ENCODE measurements around the gene HMX1. TPM values are rescaled to one million over a fixed set of nuclear protein-coding genes. Genes with fewer than 3 reads are reported as not detected.

The HMX1 gene
- total RNA-seq, 1 donor, result not detected

DNA sequence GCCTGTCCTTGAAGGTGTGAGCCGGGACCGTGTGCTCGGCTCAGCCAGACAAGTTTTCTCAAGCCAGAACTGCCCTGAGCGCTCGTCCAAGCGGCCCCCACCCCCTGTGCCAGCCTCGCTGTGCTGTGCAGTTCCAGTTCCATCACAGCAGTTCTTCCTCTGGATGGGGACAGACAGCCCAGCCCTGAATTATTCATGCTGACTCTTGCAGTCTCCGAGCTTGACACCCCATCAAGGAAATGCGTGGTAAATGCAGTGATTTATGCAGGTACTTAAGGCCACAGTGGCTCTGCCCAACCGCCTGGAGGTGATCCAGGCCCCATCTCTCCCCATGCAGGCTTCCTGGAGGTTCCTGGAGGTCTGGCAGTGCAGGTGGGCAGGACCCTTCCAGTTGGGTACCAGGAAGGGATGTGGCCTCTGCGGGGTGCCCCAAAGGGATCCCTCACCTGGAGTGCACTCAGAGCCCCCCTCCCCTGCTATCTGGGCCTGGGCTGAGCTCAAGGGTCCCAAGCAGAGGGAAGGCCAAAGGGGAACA lies 44.8 kb upstream of the HMX1 start:
- no peaks in the 10 kb centered on the region for H4K20me1 ChIP-seq (ENCODE audit: insufficient read depth, low read length)
- no peak overlapping the region for H3K27ac ChIP-seq (ENCODE audit: low read depth, low read length)
- no peaks in the 10 kb centered on the region for H3K9me3 ChIP-seq (ENCODE audit: low read depth, low read length)
- H3K4me2 ChIP-seq (ENCODE audit: insufficient read depth, low read length), result no peak overlapping the region
- no peaks in the 10 kb centered on the region for H3K79me2 ChIP-seq (ENCODE audit: insufficient read depth, low read length)
- H3K4me3 ChIP-seq (ENCODE audit: insufficient read depth, low read length), result no peak overlapping the region
- TF ChIP-seq, protein P1, sequence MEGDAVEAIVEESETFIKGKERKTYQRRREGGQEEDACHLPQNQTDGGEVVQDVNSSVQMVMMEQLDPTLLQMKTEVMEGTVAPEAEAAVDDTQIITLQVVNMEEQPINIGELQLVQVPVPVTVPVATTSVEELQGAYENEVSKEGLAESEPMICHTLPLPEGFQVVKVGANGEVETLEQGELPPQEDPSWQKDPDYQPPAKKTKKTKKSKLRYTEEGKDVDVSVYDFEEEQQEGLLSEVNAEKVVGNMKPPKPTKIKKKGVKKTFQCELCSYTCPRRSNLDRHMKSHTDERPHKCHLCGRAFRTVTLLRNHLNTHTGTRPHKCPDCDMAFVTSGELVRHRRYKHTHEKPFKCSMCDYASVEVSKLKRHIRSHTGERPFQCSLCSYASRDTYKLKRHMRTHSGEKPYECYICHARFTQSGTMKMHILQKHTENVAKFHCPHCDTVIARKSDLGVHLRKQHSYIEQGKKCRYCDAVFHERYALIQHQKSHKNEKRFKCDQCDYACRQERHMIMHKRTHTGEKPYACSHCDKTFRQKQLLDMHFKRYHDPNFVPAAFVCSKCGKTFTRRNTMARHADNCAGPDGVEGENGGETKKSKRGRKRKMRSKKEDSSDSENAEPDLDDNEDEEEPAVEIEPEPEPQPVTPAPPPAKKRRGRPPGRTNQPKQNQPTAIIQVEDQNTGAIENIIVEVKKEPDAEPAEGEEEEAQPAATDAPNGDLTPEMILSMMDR (IDR thresholded peaks at IDR 0.05; ENCODE audit: extremely low read depth, low read depth, low read length), result no peak
- no peaks in the 10 kb centered on the region for H3K4me1 ChIP-seq (ENCODE audit: insufficient read depth, low read length)
- H3K36me3 ChIP-seq (ENCODE audit: insufficient read depth, low read length), result no peaks in the 10 kb centered on the region
- DNase-seq (ENCODE audit: insufficient read length, low spot score, missing footprints), result peak; percentile 66
- no peaks in the 10 kb centered on the region for H3K27me3 ChIP-seq (ENCODE audit: insufficient read depth, low read length)
- H2AFZ ChIP-seq (ENCODE audit: low read length), result no peak overlapping the region

DNA sequence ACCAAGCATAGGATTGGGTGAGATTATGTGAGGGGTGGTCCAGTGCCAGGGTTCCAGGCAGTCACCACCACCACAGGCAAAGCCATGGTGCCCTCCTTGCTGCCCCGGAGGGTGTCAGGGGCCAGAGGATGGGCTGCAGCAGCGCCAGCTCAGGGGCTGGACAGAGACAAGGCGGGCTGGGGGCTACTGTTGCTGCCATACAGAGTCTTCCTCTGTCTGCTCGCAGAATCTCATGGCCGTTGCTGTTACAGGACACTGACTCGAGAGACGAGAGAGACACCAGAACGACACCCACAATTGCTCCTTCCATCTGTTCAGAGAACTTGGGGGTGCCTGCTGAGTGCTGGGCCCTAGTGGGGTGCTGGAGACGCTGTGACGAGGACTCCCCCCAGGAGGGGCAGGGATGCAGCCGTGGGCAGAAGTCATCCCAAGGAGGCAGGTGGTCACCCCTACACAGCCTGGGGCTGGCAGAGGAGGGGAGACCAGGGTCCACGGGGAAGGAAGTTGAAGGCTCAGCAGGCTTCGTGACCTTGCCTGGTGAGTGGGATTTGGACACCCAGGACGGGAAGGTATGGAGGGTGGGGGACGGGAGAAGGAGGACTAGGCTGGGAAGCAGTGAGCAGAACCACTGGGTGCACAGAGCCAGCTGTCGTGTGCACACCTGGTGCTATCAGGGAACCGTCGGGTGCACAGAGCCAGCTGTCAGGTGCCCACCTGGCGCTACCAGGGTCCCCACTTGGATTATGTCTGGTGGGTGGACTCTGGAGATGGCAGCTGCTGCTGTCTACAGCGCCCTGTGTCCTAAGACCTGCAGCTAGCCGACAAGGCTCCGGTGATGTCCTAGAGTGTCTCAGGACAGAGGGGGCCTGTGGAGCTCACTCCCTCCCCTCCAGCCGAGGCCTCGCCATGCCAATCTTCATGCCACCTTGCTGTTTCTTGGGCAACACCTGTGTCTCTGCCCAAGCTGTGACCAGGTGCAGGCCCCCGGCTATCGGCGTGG lies 43.9 kb upstream of the HMX1 start:
- Histone ChIP-seq H2AFZ (ENCODE audit: low read length) (no peak overlapping the region), H3K4me3 (ENCODE audit: insufficient read depth, low read length) (no peak overlapping the region), H3K4me1 (ENCODE audit: insufficient read depth, low read length) (no peaks in the 10 kb centered on the region), H3K4me2 (ENCODE audit: insufficient read depth, low read length) (no peak overlapping the region), H3K27me3 (ENCODE audit: insufficient read depth, low read length) (no peaks in the 10 kb centered on the region), H3K36me3 (ENCODE audit: insufficient read depth, low read length) (no peaks in the 10 kb centered on the region), H3K79me2 (ENCODE audit: insufficient read depth, low read length) (no peaks in the 10 kb centered on the region), H4K20me1 (ENCODE audit: insufficient read depth, low read length) (no peaks in the 10 kb centered on the region), H3K9me3 (ENCODE audit: low read depth, low read length) (no peaks in the 10 kb centered on the region), H3K27ac (ENCODE audit: low read depth, low read length) (no peak overlapping the region)
- peak; percentile 73 for DNase-seq (ENCODE audit: insufficient read length, low spot score, missing footprints)
- TF ChIP-seq, protein P1 (IDR thresholded peaks at IDR 0.05; ENCODE audit: extremely low read depth, low read depth, low read length), result no peak

DNA sequence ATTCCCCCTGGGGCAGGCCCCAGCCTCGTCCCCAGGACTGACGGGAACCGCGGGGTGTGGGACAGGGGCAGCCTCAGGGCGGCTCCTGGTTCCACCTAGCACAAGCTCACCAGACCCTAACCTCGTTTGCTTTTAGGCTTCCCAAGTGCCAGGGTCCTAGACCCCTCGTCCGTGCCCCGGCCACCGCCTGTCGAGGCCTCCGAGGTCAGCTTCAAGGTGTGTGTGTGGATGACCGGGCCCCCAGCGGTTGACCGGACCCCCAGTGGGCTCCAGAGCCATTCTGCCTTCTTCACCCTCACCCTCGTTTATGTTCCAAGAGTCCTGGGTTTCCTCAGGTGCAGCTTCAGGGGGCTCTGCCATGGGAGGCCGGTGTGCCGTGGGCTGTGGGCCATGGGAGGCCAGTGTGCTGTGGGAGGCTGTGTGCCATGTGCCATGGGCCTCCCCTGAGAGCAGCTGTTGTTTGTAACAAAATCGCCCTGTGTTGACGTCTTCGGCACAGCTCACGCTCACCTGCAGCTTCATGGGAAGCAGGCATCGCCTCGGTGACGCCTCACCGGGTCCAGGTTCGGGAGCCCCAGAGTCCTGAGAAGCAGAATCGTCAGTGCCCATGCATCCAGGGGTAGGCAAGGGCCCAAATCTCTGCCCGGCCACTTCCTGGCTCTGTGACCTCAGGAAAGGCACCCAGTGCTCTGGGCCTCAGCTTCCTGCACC lies 43.0 kb upstream of the HMX1 start:
- H3K4me3 ChIP-seq (ENCODE audit: insufficient read depth, low read length), result no peak overlapping the region
- peak; percentile 38 for DNase-seq (ENCODE audit: insufficient read length, low spot score, missing footprints)
- H3K9me3 ChIP-seq (ENCODE audit: low read depth, low read length), result no peaks in the 10 kb centered on the region
- no peak overlapping the region for H3K27ac ChIP-seq (ENCODE audit: low read depth, low read length)
- TF ChIP-seq, protein P1 (IDR thresholded peaks at IDR 0.05; ENCODE audit: extremely low read depth, low read depth, low read length), result no peak
- no peak overlapping the region for H3K4me2 ChIP-seq (ENCODE audit: insufficient read depth, low read length)
- no peaks in the 10 kb centered on the region for H3K4me1 ChIP-seq (ENCODE audit: insufficient read depth, low read length)
- no peaks in the 10 kb centered on the region for H3K36me3 ChIP-seq (ENCODE audit: insufficient read depth, low read length)
- no peak overlapping the region for H2AFZ ChIP-seq (ENCODE audit: low read length)
- no peaks in the 10 kb centered on the region for H4K20me1 ChIP-seq (ENCODE audit: insufficient read depth, low read length)
- no peaks in the 10 kb centered on the region for H3K27me3 ChIP-seq (ENCODE audit: insufficient read depth, low read length)
- no peaks in the 10 kb centered on the region for H3K79me2 ChIP-seq (ENCODE audit: insufficient read depth, low read length)
